Nephron (organoid): ENCODE results near the gene IGF1R.

Source experiments
- H3K27ac Mint-ChIP-seq, 3 experiments: 2 replicates each; pipeline ENCODE4 v1.8.0; 2020; ENCODE audit warnings: mixed read lengths in 3 of 3, mild to moderate bottlenecking in 2 of 3, moderate library complexity in 1 of 3
- H3K27me3 Mint-ChIP-seq: 2 replicates; pipeline ENCODE4 v1.8.0; 2021; ENCODE audit warnings: low read depth, mild to moderate bottlenecking, moderate library complexity, mixed read lengths
- H3K36me3 Mint-ChIP-seq: 2 replicates; pipeline ENCODE4 v1.8.0; 2020; ENCODE audit warnings: low read depth, mixed read lengths
- H3K4me1 Mint-ChIP-seq: 2 replicates; pipeline ENCODE4 v1.8.0; 2020; ENCODE audit warnings: mixed read lengths
- H3K4me3 Mint-ChIP-seq, 3 experiments: 2 replicates each; pipeline ENCODE4 v1.8.0; 2020; ENCODE audit warnings: mild to moderate bottlenecking in 3 of 3, mixed read lengths in 3 of 3, moderate library complexity in 2 of 3
- H3K9me3 Mint-ChIP-seq: 2 replicates; pipeline ENCODE4 v1.8.0; 2020; ENCODE audit warnings: mixed read lengths
- TF ChIP-seq, protein P1 (sequence below), 3 experiments: fragments of 200-600 bp; sonication (generic); IDR thresholded peaks; one replicate each; pipeline ENCODE4 v1.5.0; 2021; ENCODE audit warnings: antibody characterized with exemption in 3 of 3; ENCODE audit not compliant: unreplicated experiment in 3 of 3

IGF1R gene

DNA sequence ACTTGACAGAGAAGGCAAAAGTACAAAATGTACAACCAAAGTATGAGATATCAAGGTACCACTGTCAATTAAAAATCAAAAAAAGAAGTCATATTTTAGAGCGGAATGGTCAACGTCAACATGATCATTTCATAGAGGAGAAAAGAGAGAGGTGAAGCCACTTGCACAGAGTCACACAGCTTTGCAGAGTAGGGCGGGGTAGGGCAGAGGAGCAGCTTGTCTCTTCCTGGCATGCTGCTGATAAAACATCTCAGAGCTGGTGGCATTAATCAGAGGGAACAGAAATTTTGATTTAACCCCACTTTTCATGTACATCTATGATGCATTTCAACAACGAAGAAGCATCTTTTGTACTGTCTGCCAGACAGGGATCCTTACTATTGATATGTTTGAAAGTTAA is 5.2 kb upstream of the IGF1R start:
- TF ChIP-seq, protein P1, sequence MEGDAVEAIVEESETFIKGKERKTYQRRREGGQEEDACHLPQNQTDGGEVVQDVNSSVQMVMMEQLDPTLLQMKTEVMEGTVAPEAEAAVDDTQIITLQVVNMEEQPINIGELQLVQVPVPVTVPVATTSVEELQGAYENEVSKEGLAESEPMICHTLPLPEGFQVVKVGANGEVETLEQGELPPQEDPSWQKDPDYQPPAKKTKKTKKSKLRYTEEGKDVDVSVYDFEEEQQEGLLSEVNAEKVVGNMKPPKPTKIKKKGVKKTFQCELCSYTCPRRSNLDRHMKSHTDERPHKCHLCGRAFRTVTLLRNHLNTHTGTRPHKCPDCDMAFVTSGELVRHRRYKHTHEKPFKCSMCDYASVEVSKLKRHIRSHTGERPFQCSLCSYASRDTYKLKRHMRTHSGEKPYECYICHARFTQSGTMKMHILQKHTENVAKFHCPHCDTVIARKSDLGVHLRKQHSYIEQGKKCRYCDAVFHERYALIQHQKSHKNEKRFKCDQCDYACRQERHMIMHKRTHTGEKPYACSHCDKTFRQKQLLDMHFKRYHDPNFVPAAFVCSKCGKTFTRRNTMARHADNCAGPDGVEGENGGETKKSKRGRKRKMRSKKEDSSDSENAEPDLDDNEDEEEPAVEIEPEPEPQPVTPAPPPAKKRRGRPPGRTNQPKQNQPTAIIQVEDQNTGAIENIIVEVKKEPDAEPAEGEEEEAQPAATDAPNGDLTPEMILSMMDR (IDR thresholded peaks at IDR 0.05; ENCODE audit: unreplicated experiment in 3 of 3), result no peak
- Mint-ChIP-seq H3K27me3 (peaks cover 34% of the 10 kb centered on the region), H3K9me3 (no peaks in the 10 kb centered on the region), H3K36me3 (no peaks in the 10 kb centered on the region), H3K27ac (no peak overlapping the region), H3K4me1 (no peaks in the 10 kb centered on the region), H3K4me3 (no peak overlapping the region)

GRCh38 chr15:98646546-98647025 is 1.8 kb upstream of the IGF1R start:
- TF ChIP-seq, protein P1 (IDR thresholded peaks at IDR 0.05; ENCODE audit: unreplicated experiment in 3 of 3), result no peak
- peaks cover 4% of the 10 kb centered on the region for H3K4me1 Mint-ChIP-seq
- peak overlapping the region; percentile 85 to 91 (median 89) for H3K4me3 Mint-ChIP-seq
- H3K36me3 Mint-ChIP-seq, result no peaks in the 10 kb centered on the region
- H3K27ac Mint-ChIP-seq, result peak overlapping the region; percentile 36 to 95 (median 83)
- H3K27me3 Mint-ChIP-seq, result peaks cover 28% of the 10 kb centered on the region
- H3K9me3 Mint-ChIP-seq, result no peaks in the 10 kb centered on the region

GRCh38 chr15:98647026-98647773 is 1.1 kb upstream of the IGF1R start:
- Mint-ChIP-seq H3K36me3 (no peaks in the 10 kb centered on the region), H3K4me1 (peaks cover 10% of the 10 kb centered on the region), H3K9me3 (no peaks in the 10 kb centered on the region), H3K27ac (peak overlapping the region; percentile 36 to 95 (median 83)), H3K4me3 (peak overlapping the region; percentile 88 to 91 (median 89)), H3K27me3 (peaks cover 25% of the 10 kb centered on the region)
- TF ChIP-seq, protein P1 (IDR thresholded peaks at IDR 0.05; ENCODE audit: unreplicated experiment in 3 of 3), result peak; percentile 48 to 62 (median 56)

DNA sequence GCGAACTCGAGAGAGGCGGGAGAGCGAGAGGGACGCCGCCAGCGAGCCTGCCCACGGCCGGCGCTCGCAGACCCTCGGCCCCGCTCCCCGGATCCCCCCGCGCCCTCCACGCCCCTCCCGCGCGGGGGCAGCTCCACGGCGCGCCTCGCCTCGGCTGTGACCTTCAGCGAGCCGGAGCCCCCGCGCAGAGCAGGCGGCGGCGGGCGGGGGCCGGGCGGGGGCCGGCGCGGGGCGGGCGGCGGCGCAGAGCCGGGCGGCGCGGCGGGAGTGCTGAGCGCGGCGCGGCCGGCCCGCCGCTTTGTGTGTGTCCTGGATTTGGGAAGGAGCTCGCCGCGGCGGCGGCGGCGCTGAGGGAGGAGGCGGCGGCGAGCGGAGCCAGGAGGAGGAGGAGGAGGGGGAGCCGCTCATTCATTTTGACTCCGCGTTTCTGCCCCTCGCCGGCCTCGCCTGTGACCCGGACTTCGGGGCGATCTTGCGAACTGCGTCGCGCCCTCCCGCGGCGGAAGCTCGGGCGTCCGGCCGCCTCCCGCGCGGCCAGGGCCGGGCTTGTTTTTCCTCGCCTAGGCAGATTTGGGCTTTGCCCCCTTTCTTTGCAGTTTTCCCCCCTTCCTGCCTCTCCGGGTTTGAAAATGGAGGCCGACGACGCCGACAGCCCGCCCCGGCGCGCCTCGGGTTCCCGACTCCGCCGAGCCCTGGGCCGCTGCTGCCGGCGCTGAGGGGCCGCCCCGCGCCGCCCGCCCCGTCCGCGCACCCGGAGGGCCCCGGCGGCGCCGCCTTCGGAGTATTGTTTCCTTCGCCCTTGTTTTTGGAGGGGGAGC is 524 bp downstream of the IGF1R start:
- Mint-ChIP-seq H3K9me3 (no peaks in the 10 kb centered on the region), H3K4me3 (peak overlapping the region; percentile 90 to 95 (median 92)), H3K27ac (peak overlapping the region; percentile 78 to 99 (median 96)), H3K36me3 (no peaks in the 10 kb centered on the region), H3K4me1 (peaks cover 23% of the 10 kb centered on the region), H3K27me3 (peaks cover 19% of the 10 kb centered on the region)
- TF ChIP-seq, protein P1 (IDR thresholded peaks at IDR 0.05; ENCODE audit: unreplicated experiment in 3 of 3), result no peak

DNA sequence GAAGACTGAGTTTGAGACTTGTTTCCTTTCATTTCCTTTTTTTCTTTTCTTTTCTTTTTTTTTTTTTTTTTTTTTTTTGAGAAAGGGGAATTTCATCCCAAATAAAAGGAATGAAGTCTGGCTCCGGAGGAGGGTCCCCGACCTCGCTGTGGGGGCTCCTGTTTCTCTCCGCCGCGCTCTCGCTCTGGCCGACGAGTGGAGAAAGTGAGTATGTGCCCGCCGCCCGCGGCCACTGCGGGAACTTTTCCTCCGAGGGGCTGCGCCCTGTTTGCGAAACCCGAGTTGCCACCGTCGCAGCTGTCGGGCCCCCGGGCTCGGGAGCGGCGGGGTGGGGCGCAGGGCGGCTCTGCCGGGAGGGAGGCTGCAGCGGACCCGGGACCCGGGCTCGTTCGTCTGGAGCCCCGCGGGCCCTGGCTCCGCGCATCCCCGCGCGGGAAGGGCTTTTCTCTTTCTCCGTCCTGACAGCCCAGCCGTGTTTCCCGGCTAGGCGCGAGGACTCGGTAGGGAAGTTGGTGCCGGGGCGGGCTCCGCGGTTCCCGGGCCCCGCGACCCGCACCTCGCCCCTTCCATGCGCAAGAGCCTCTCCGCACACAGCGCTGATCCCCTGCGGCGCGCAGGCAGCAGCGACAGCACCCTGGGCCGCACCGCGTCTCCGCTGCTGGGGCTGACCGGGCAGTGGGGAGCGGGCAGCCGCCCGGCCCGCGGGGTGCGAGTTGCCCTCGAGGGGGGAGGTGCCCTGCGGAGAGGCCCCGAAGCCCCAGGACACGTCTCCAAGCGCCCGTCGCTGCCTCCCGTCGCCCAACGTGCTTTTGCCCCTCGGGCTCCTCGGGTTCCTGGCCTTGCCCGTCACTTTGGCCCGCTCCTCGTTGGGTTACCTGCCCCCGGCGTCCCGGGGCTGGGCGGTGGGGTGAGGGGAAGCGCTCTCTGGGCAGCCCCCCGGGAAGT is 1.4 kb downstream of the IGF1R start:
- peaks cover 31% of the 10 kb centered on the region for H3K4me1 Mint-ChIP-seq
- no peaks in the 10 kb centered on the region for H3K36me3 Mint-ChIP-seq
- peak overlapping the region in 2 of 3 experiments; percentile 70 to 99 for H3K27ac Mint-ChIP-seq
- H3K4me3 Mint-ChIP-seq, result peak overlapping the region; percentile 92 to 96 (median 96)
- TF ChIP-seq, protein P1 (IDR thresholded peaks at IDR 0.05; ENCODE audit: unreplicated experiment in 3 of 3), result peak in 2 of 3 experiments; percentile 13 to 25
- H3K9me3 Mint-ChIP-seq, result no peaks in the 10 kb centered on the region
- H3K27me3 Mint-ChIP-seq, result peaks cover 13% of the 10 kb centered on the region
